NB4 (cell line): ENCODE data around the gene C19orf53.

Experiments used
- DNase-seq: peaks from one replicate; pipeline ENCODE4 v3.0.0; 2010; ENCODE audit warnings: low read depth
- H3K4me3 ChIP-seq: one replicate; pipeline ENCODE4 v1.5.1; 2011; ENCODE audit warnings: mild to moderate bottlenecking, low read depth, low read length, moderate library complexity
- CTCF ChIP-seq: IDR thresholded peaks from one replicate; pipeline ENCODE4 v1.5.1; 2012; ENCODE audit warnings: low read depth, low read length
- MAX ChIP-seq: IDR thresholded peaks from 2 replicates; pipeline ENCODE4 v1.6.1; 2011; ENCODE audit warnings: low read depth, low read length
- MYC ChIP-seq: IDR thresholded peaks from 2 replicates; pipeline ENCODE4 v1.6.1; 2011; ENCODE audit warnings: low read depth, low read length
- POLR2A ChIP-seq: IDR thresholded peaks from 2 replicates; pipeline ENCODE4 v1.6.1; 2011; ENCODE audit warnings: mild to moderate bottlenecking; ENCODE audit not compliant: insufficient read length; ENCODE audit errors: extremely low read depth

C19orf53 gene

GRCh38 chr19:13758795-13759194, 15.5 kb upstream of the C19orf53 start:
- no peak for DNase-seq
- H3K4me3 ChIP-seq, result no peak overlapping the region
- TF ChIP-seq MYC (no peak), MAX (no peak), POLR2A (no peak), CTCF (no peak)

DNA sequence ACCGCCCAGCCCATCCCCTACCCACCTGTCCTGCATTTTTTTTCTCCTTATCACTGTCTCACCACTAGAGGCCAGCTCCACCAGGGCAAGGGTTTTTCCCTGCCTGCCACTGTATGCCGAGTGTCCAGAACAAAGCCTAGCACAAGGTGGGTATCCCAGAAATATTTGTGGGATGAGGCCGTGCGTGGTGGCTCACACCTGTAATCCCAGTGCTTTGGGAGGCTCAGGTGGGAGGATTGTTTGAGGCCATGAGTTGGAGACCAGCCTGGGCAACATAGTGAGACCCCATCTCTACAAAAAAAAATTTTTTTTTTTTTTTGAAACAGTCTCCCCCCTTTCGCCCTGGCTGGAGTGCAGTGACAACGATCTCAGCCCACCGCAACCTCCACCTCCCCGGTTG, 12.8 kb upstream of the C19orf53 start:
- TF ChIP-seq MYC (no peak), MAX (no peak), CTCF (no peak), POLR2A (no peak)
- no peak for DNase-seq
- H3K4me3 ChIP-seq, result no peak overlapping the region

GRCh38 chr19:13762635-13763235, 11.5 kb upstream of the C19orf53 start:
- H3K4me3 ChIP-seq, result no peak overlapping the region
- TF ChIP-seq CTCF, result no peak
- TF ChIP-seq MAX, result no peak
- no peak for TF ChIP-seq POLR2A
- no peak for TF ChIP-seq MYC
- no peak for DNase-seq

GRCh38 chr19:13763265-13763664, 11.0 kb upstream of the C19orf53 start:
- no peak overlapping the region for H3K4me3 ChIP-seq
- no peak for DNase-seq
- no peak for TF ChIP-seq MYC
- no peak for TF ChIP-seq CTCF
- TF ChIP-seq MAX, result no peak
- no peak for TF ChIP-seq POLR2A

- peak within 1 kb of the TSS; percentile 88 for H3K4me3 ChIP-seq
- peak; percentile 85 for DNase-seq
- peak; percentile 78 for TF ChIP-seq MAX
- TF ChIP-seq POLR2A, result peak; percentile 73
- TF ChIP-seq CTCF, result no peak
- peak; percentile 49; the same call in 1 of the 2 replicates for TF ChIP-seq MYC
Observed at GRCh38 chr19:13764101-13764807, 10.0 kb upstream of the C19orf53 start, which contains the start of gene MRI1. TSS of gene MRI1 (plus strand) at chr19:13764522. CDS start at chr19:13764589, 67 bp downstream.
